Dermis microvascular lymphatic vessel endothelial cell (primary cell): ENCODE results near the gene IRF9. TPM values are rescaled to one million over a fixed set of nuclear protein-coding genes. Genes with fewer than 3 reads are reported as not detected.
A peak's percentile ranks its signal among the peaks of the same experiment; 100 is the strongest.
"Not testable (repeated sequence)": the region's sequence is repeated elsewhere in the genome, so short reads cannot be mapped to it uniquely, and the experiment has no call there.

Experiments used
- DNase-seq, 2 donors: peaks; one replicate each; pipeline versions ENCODE4 v3.0.0 to v3.0.0-alpha.2; 2010; ENCODE audit warnings: low read depth in 2 of 2
- total RNA-seq: library from RNA; depleted of rRNA; stranded (reverse); fragments of >200 nt; gene quantifications from 2 replicates; pipeline ENCODE4 v1.2.1, GENCODE V29; 2014

The IRF9 gene
- total RNA-seq, 1 donor from 2014 or later = 38.8 TPM

DNA sequence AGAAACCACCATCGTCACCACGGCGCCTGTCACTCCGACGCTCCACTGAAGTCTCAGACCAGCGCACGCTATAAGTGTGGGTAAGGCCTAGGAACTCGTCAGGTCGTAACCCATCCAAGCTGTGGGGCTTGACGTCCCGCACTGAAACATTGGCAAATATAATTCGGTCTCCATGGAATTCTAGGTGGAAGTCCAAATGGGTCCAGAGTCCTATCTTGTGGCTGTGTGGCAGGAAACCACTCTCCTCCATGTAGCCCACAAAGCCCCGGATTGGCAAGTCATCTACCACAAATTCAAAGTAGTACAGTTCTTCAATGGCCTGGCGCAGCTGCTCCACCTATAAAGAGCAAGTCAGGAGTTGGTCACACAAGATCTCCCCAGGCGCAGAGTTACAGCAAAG lies 31.9 kb downstream of the IRF9 start:
- DNase-seq = no peak

DNA sequence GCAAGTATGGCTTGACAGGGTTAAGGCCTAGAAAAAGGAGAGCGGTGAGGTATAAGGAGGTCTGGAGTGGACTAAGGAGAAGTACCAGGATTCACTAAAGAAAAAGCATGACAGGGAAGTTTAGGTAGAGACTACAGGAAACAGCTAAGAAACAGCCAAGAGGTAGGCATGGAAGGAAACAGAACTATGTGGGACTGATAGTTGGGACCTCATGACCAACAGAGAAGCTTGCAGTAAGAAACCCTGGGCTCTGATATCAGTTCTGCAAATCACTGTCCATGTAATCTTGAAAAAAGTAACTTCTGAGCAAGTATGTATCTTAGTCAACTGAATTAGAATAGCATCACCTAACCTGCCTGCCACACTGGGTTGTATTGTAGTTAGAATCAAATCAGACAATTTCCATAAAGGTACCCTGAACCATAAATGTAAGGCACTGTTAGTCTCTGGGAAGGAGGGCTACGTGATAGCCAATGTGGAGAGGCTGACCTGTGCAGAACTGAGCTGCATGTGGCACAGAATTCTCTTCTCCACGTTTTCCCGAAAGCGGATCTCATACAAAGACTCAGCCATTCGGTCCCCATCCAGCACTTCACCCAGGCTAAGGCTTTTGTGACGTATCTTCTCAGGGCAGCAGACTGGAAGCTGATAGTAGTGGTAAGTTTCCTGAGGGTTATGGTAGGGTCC lies 33.3 kb downstream of the IRF9 start:
- no peak for DNase-seq

GRCh38 chr14:24194873-24195185 lies 33.8 kb downstream of the IRF9 start:
- DNase-seq = no peak

- peak; percentile 72 to 91 for DNase-seq
Measured at GRCh38 chr14:24195186-24196070, 34.4 kb downstream of the IRF9 start, which contains the start of gene TM9SF1. Gene TM9SF1 (minus strand): TSS chr14:24195441. CDS start chr14:24195019, 422 bp downstream.

DNA sequence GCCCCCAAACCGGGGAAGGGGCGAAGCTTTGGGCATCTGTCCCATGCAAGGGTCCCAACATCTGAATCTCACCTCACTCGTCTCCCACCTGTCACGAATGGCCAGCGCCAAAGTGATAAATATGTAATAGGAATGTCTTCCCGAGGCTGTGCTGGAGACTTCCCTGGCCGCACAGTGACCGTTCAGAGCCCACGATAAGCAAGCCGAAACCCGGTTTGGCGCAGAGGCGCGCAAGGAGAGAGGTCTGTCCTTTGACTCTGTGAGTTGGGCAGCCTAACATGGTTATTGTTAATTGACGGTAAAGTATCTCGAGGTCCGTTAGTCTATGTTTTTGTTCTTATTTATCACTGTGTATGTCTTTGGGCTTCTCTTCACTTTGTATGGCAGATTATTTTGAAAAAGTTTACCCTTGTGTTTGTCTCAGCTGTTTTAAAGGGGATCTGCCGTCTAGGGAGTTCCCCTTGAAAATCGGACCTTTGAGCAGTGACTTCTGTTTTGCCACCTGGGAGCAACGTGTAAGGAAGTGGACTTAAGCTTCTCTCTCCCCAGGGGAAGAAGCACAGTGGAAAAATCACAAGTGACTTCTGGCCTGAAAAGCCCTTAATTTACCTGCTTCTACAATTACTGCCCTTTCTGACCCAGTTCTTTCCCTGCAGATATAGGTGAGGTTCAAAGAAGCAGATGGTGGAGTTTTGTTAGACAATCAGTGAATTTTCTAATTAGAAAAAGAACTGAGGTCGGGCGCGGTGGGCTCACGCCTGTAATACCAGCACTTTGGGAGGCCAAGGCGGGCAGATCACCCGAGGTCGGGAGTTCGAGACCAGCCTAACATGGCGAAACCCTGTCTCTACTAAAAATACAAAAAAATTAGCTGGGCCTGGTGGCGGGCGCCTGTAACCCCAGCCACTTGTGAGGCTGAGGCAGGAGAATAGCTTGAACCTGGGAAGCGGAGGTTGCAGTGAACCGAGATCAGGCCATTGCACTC lies 35.3 kb downstream of the IRF9 start:
- DNase-seq = peak in 1 of 2 donors; percentile 17

- no peak for DNase-seq
Measured at GRCh38 chr14:24197056-24197450, 36.0 kb downstream of the IRF9 start.

GRCh38 chr14:24198814-24199524 lies 37.9 kb downstream of the IRF9 start:
- DNase-seq = no peak

DNA sequence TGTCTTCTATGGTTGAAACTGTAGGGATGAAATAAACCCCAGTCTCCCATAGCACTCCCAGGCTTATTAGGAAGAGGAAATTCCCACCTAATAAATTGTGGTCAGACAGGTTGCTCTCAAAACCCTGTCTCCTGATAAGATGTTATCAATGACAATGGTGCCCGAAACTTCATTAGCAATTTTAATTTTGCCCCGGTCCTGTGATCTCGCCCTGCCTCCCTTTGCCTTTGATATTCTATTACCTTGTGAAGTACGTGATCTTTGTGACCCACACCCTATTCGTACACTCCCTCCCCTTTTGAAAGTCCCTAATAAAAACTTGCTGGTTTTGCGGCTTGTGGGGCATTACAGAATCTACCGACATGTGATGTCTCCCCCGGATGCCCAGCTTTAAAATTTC lies 41.5 kb downstream of the IRF9 start:
- DNase-seq = not testable (repeated sequence)

DNA sequence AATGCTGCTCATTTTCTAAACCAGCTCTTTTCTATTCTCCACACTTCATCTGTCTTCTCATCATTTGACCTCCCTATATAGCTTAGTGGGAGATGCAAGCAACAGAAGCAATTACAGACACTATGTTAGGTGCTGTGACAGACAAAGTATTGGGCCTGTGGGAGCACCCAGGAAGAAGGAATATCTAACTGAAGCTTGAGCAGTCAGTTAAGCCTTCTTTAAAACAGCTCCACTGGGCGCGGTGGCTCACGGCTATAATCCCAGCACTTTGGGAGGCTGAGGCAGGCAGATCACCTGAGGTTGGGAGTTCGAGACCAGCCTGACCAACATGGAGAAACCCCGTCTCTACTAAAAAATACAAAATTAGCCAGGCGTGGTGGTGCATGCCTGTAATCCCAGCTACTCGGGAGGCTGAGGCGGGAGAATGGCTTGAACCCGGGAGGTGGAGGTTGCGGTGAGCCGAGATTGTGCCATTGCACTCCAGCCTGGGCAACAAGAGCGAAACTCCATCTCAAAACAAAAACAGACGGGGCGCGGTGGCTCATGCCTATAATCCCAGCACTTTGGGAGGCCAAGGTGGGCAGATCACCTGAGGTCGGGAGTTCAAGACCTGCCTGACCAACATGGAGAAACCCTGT lies 42.3 kb downstream of the IRF9 start:
- not testable (repeated sequence) for DNase-seq

DNA sequence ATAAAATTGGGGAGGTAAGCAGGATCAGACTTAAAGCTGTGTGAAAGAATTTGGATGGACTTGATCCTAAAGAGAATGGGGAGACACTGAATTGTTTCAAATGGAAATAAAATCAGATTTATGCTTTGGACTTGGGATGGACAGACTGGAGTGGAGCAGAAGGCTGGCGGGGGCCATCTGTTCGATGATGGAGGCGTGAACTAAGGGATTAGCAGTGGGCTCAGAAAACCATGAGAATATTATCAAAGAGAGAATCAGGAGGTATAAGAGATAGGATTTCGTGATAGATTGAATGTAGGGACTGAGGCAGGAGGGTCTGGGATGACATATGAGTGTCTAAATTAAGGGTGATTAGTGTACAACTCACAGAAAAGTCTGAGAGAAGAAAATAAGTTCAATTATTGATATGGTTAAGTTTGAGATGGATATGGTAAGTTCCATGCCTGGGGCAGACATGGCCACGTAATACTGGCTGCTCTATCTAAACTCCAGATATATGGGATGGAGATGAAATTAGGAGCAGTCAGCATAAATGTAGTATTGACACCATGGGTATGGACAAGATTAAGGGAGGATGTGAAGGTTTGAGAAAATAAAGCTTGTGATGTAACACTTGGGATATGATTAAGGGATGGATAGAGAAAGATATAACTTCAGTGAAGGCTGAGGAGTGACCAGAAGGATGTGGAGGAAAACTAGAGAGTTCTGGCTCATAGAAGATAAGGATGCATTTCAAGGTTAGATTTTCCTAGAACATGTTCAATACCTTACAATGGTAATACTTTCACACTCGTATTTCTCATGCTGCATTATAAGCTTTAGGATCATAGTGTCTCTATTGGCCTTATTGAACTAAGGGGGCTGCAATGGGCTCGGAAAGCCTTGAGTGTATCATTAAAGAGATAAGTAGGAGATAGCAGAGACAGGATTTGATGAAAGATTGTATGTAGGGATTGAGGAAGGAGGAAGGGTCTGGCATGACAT lies 43.4 kb downstream of the IRF9 start:
- no peak for DNase-seq

- no peak for DNase-seq
Measured at GRCh38 chr14:24206260-24207103, 45.4 kb downstream of the IRF9 start.

GRCh38 chr14:24207104-24207551 lies 46.1 kb downstream of the IRF9 start:
- no peak for DNase-seq

- DNase-seq = no peak
Measured at GRCh38 chr14:24207625-24208024, 46.6 kb downstream of the IRF9 start.

DNA sequence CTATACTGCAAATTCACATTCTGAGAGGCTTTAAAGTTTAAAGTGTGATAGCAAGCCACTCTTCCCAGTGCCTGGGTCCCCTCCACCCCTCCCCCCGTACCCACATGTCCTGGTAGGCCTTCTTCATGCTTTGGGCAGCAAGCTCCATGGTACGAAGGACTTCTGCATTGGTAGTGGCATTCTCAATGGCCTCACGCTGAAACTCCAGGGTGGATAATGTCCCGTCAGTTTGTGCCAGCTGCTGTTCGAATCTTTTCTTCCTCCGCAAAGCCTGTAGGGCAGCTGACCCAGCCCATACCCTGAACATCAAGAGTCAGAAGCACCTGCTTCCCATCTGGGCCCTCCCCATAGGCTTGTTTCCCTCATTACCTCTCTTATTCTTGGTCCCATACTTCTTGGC lies 50.2 kb downstream of the IRF9 start:
- DNase-seq = no peak

- DNase-seq = peak; percentile 90 to 98
Measured at GRCh38 chr14:24212924-24213865, 52.1 kb downstream of the IRF9 start, which contains the start of gene CHMP4A. Gene CHMP4A (minus strand): TSS chr14:24213488. CDS start chr14:24213439, 49 bp downstream.

DNA sequence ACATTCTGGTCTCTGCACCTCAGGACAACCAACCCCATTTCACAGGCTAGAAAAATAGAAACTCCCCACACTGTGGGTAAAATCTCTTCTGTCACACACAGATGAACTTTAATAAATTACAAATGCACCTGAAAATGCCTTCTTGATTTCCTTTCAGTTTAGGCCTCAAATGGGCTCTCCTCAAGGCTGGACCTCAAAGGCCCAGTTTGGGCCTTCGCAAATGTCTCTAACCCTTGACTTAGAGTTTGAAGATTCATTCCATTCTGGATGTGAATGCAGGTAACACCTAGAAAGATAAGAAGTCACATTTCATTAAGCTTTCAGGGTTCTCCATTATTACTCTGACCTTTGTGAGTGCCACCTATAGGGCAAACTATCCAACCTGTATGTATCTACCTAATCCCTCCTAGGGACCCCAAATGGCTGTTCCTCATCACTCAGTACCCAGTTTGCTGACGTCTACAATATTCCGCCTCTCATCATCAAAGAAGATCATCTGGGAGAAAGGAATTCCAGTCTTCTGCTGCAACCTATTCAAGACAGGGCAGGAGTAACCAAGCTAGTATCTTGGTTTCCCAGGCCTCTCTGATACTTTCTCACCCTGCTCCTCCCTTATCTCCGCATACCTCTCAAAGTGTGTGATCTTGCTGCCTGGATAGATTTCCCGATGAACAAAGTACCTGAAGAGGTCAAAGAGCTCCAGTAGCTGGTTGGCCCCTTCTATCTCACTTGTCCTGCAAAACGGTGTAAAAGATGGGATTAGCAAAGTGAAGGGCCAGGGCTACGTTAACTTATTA lies 53.0 kb downstream of the IRF9 start:
- DNase-seq = no peak
